Mesothelial cell of epicardium (in vitro differentiated cells): ENCODE data around the gene FAM193A. TPM values are rescaled to one million over a fixed set of nuclear protein-coding genes. Genes with fewer than 3 reads are reported as not detected.
"Not testable (repeated sequence)": the region's sequence is repeated elsewhere in the genome, so short reads cannot be mapped to it uniquely, and the experiment has no call there.

Experiments
- DNase-seq, 2 experiments: peaks; one replicate each; pipeline ENCODE4 v3.0.0; 2021; ENCODE audit warnings: low spot score in 2 of 2; ENCODE audit not compliant: unreplicated experiment in 2 of 2
- H3K27ac Mint-ChIP-seq: 2 replicates; pipeline ENCODE4 v1.8.0; 2021; ENCODE audit warnings: mixed read lengths
- H3K27me3 Mint-ChIP-seq: 2 replicates; pipeline ENCODE4 v1.8.0; 2021; ENCODE audit warnings: low read depth, mixed read lengths
- H3K36me3 Mint-ChIP-seq: 2 replicates; pipeline ENCODE4 v1.8.0; 2021; ENCODE audit warnings: mixed read lengths
- H3K4me1 Mint-ChIP-seq: 2 replicates; pipeline ENCODE4 v1.8.0; 2021; ENCODE audit warnings: mixed read lengths
- H3K4me3 Mint-ChIP-seq: 2 replicates; pipeline ENCODE4 v1.8.0; 2021; ENCODE audit warnings: mild to moderate bottlenecking, moderate library complexity, mixed read lengths
- H3K9me3 Mint-ChIP-seq: 2 replicates; pipeline ENCODE4 v1.8.0; 2021; ENCODE audit warnings: mixed read lengths
- CTCF ChIP-seq: fragments of 200-600 bp; sonication (generic); IDR thresholded peaks from one replicate; pipeline ENCODE4 v1.5.0; 2021; ENCODE audit warnings: antibody characterized with exemption; ENCODE audit not compliant: unreplicated experiment
- total RNA-seq: library from RNA; stranded (reverse); gene quantifications from 3 replicates; pipeline ENCODE4 v1.2.1, GENCODE V29; 2021

FAM193A gene
- total RNA-seq, 1 donor from 2014 or later, result 48.1 TPM

GRCh38 chr4:2534904-2535375 is 1.5 kb upstream of the FAM193A start:
- H3K27me3 Mint-ChIP-seq, result no peaks in the 10 kb centered on the region
- no peak for TF ChIP-seq CTCF
- H3K4me3 Mint-ChIP-seq, result peak overlapping the region; percentile 97
- H3K9me3 Mint-ChIP-seq, result no peaks in the 10 kb centered on the region
- H3K4me1 Mint-ChIP-seq, result peaks cover 15% of the 10 kb centered on the region
- H3K36me3 Mint-ChIP-seq, result no peaks in the 10 kb centered on the region
- no peak for DNase-seq
- H3K27ac Mint-ChIP-seq, result peak overlapping the region; percentile 99

- H3K27ac Mint-ChIP-seq, result peak overlapping the region; percentile 99
These were observed 863 bp upstream of the FAM193A start for GRCh38 chr4:2535376-2536192.

GRCh38 chr4:2537011-2537830 is 774 bp downstream of the FAM193A start:
- peak overlapping the region; percentile 96 for H3K27ac Mint-ChIP-seq

More at GRCh38 chr4:2535376-2536192, 863 bp upstream of the FAM193A start:
- no peak for TF ChIP-seq CTCF
- peak; percentile 39 to 72 for DNase-seq
- peaks cover 15% of the 10 kb centered on the region for H3K4me1 Mint-ChIP-seq
- no peaks in the 10 kb centered on the region for H3K27me3 Mint-ChIP-seq
- H3K4me3 Mint-ChIP-seq, result peak overlapping the region; percentile 97
- H3K9me3 Mint-ChIP-seq, result no peaks in the 10 kb centered on the region
- H3K36me3 Mint-ChIP-seq, result no peaks in the 10 kb centered on the region

GRCh38 chr4:2543580-2544191 is 7.2 kb downstream of the FAM193A start:
- not testable (repeated sequence) for H3K27me3 Mint-ChIP-seq, H3K4me3 Mint-ChIP-seq, H3K9me3 Mint-ChIP-seq, H3K27ac Mint-ChIP-seq, H3K4me1 Mint-ChIP-seq, DNase-seq
- peaks cover 11% of the 10 kb centered on the region for H3K36me3 Mint-ChIP-seq

More at GRCh38 chr4:2537011-2537830, 774 bp downstream of the FAM193A start:
- H3K4me3 Mint-ChIP-seq, result peak overlapping the region; percentile 86
- no peaks in the 10 kb centered on the region for H3K36me3 Mint-ChIP-seq
- H3K9me3 Mint-ChIP-seq, result no peaks in the 10 kb centered on the region
- TF ChIP-seq CTCF, result no peak
- H3K27me3 Mint-ChIP-seq, result no peaks in the 10 kb centered on the region
- peak; percentile 45 to 71 for DNase-seq
- H3K4me1 Mint-ChIP-seq, result peaks cover 15% of the 10 kb centered on the region

- no peak overlapping the region for H3K4me3 Mint-ChIP-seq
- DNase-seq, result no peak
- H3K9me3 Mint-ChIP-seq, result peaks cover 5% of the 10 kb centered on the region
- no peak for TF ChIP-seq CTCF
- no peak overlapping the region for H3K27ac Mint-ChIP-seq
- H3K36me3 Mint-ChIP-seq, result peaks cover 11% of the 10 kb centered on the region
- H3K27me3 Mint-ChIP-seq, result no peaks in the 10 kb centered on the region
- H3K4me1 Mint-ChIP-seq, result no peaks in the 10 kb centered on the region
These were observed 9.0 kb downstream of the FAM193A start for GRCh38 chr4:2545321-2546013.
